ENCODE measurements around the gene TDRD3.
"Not testable (repeated sequence)": the region's sequence is repeated elsewhere in the genome, so short reads cannot be mapped to it uniquely, and the experiment has no call there.

DNA sequence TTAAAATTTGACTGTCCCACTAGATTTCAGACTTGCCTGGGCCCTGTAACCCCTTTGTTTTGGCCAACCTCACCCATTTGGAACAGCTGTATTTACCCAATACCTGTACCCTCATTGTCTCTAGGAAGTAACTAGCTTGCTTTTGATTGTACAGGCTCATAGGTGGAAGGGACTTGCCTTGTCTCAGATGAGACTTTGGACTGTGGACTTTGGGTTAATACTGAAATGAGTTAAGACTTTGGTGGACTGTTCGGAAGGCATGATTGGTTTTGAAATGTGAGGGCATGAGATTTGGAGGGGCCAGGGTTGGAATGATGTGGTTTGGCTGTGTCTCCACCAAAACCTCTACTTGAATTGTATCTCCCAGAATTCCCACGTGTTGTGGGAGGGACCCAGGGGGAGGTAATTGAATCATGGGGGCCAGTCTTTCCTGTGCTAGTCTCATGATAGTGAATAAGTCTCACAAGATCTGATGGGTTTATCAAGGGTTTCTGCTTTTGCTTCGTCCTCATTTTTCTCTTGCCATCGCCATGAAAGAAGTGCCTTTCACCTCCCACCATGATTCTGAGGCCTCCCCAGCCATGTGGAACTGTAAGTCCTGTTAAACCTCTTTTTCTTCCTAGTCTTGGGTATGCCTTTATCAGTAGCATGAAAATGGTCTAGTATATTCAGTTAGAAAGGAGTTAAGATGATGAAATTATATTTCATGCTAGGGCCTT lies 12.7 kb downstream of the TDRD3 start:
- TF ChIP-seq, protein P1, sequence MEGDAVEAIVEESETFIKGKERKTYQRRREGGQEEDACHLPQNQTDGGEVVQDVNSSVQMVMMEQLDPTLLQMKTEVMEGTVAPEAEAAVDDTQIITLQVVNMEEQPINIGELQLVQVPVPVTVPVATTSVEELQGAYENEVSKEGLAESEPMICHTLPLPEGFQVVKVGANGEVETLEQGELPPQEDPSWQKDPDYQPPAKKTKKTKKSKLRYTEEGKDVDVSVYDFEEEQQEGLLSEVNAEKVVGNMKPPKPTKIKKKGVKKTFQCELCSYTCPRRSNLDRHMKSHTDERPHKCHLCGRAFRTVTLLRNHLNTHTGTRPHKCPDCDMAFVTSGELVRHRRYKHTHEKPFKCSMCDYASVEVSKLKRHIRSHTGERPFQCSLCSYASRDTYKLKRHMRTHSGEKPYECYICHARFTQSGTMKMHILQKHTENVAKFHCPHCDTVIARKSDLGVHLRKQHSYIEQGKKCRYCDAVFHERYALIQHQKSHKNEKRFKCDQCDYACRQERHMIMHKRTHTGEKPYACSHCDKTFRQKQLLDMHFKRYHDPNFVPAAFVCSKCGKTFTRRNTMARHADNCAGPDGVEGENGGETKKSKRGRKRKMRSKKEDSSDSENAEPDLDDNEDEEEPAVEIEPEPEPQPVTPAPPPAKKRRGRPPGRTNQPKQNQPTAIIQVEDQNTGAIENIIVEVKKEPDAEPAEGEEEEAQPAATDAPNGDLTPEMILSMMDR (IDR thresholded peaks at IDR 0.05; ENCODE audit: low read depth, low read length, missing input control) = not testable (repeated sequence)
- TF ChIP-seq JUND, FOXA1, NR2F2 (IDR thresholded peaks at IDR 0.05): not testable (repeated sequence)
- TF ChIP-seq, protein P2, sequence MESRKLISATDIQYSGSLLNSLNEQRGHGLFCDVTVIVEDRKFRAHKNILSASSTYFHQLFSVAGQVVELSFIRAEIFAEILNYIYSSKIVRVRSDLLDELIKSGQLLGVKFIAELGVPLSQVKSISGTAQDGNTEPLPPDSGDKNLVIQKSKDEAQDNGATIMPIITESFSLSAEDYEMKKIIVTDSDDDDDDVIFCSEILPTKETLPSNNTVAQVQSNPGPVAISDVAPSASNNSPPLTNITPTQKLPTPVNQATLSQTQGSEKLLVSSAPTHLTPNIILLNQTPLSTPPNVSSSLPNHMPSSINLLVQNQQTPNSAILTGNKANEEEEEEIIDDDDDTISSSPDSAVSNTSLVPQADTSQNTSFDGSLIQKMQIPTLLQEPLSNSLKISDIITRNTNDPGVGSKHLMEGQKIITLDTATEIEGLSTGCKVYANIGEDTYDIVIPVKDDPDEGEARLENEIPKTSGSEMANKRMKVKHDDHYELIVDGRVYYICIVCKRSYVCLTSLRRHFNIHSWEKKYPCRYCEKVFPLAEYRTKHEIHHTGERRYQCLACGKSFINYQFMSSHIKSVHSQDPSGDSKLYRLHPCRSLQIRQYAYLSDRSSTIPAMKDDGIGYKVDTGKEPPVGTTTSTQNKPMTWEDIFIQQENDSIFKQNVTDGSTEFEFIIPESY (IDR thresholded peaks at IDR 0.05) = not testable (repeated sequence)

Measured in liver (tissue), 3 donors.